ENCODE data around the gene PRPF6. TPM values are rescaled to one million over a fixed set of nuclear protein-coding genes. Genes with fewer than 3 reads are reported as not detected.

The PRPF6 gene
- total RNA-seq, 1 donor = 36.6 TPM

DNA sequence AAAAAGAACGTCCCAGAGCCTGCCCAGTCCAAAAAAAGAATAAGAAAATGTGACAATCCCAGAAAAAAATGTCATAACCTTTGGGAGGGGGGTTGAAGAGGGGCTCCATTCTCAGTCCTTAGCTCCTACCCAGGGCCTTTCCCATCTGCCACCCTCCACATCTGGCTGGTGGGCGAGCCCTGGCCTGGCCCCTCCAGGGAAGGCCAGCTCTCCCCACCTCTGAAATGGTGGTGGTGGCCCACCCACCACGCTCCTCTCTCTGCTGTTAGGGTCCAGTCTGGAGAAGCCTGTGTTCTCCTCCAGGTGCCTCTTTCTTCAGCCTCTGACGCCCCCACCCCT, 98.0 kb downstream of the PRPF6 start:
- H3K9me3 ChIP-seq (ENCODE audit: low read depth, low read length) = no peaks in the 10 kb centered on the region
- peaks cover 63% of the 10 kb centered on the region for H3K4me1 ChIP-seq (ENCODE audit: insufficient read depth, low read length)
- H3K27me3 ChIP-seq (ENCODE audit: insufficient read depth, low read length) = no peaks in the 10 kb centered on the region
- peak overlapping the region; percentile 95 for H3K4me3 ChIP-seq (ENCODE audit: low read length)

DNA sequence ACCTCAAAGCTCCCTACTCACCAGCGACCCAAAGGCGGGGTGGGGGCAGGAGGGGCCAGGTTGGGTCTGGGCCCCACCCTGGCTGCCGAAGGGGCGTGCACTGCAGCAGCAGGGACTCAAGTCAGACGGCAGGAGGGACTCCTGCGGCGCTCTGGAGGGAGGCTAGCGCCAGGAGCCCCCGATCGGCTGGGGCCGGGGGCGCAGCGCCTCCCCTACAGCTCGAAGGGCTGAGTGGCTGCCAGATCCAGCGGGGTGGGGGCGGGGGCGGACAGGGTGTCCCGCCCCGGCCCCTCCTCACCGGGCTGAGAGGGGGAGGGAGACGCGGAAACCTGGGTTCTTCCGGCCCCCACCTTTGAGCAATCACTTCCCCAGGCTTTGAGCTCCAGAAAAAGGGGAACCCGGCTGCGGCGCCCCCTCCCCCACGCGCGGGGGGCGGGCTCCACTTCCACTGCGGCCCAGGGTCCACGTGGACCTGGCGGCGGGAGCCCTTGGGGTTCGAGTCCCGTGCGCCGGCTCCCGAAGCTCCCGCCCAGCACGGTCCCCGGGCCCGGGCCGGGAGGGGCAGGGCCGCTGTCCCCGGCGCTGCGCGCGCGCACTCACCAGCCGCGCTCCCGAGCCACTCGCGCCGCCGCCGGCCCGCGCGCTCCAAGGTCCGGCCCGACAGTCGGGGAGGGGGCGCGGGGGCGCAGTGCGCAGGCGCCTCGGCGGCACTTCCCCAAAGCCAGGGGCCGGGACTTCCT, 98.5 kb downstream of the PRPF6 start, which contains the start of gene RGS19:
RGS19 (minus strand) TSS at position 246 of the 740 bp plus-strand sequence. CDS start 2,632 bp downstream, outside the sequence.
- Histone ChIP-seq H3K9me3 (ENCODE audit: low read depth, low read length) (no peaks in the 10 kb centered on the region), H3K4me1 (ENCODE audit: insufficient read depth, low read length) (peaks cover 68% of the 10 kb centered on the region), H3K27me3 (ENCODE audit: insufficient read depth, low read length) (peaks cover 4% of the 10 kb centered on the region), H3K4me3 (ENCODE audit: low read length) (peak within 1 kb of the TSS; percentile 95)

GRCh38 chr20:64080013-64080812, 99.3 kb downstream of the PRPF6 start, which contains the start of gene OPRL1:
Gene OPRL1 (plus strand): TSS chr20:64080082. CDS start chr20:64092721, 12,639 bp downstream.
- Histone ChIP-seq H3K4me3 (ENCODE audit: low read length) (peak within 1 kb of the TSS; percentile 95), H3K27me3 (ENCODE audit: insufficient read depth, low read length) (peaks cover 11% of the 10 kb centered on the region), H3K4me1 (ENCODE audit: insufficient read depth, low read length) (peaks cover 68% of the 10 kb centered on the region), H3K9me3 (ENCODE audit: low read depth, low read length) (no peaks in the 10 kb centered on the region)

- H3K4me3 ChIP-seq (ENCODE audit: low read length) = peak overlapping the region; percentile 67
- H3K9me3 ChIP-seq (ENCODE audit: low read depth, low read length) = no peaks in the 10 kb centered on the region
- peaks cover 18% of the 10 kb centered on the region for H3K27me3 ChIP-seq (ENCODE audit: insufficient read depth, low read length)
- H3K4me1 ChIP-seq (ENCODE audit: insufficient read depth, low read length) = peaks cover 60% of the 10 kb centered on the region
Observed at GRCh38 chr20:64080813-64081623, 100.1 kb downstream of the PRPF6 start.

- Histone ChIP-seq H3K4me1 (ENCODE audit: insufficient read depth, low read length) (peaks cover 54% of the 10 kb centered on the region), H3K4me3 (ENCODE audit: low read length) (no peak overlapping the region), H3K27me3 (ENCODE audit: insufficient read depth, low read length) (peaks cover 18% of the 10 kb centered on the region), H3K9me3 (ENCODE audit: low read depth, low read length) (no peaks in the 10 kb centered on the region)
Observed at GRCh38 chr20:64081624-64081964, 100.7 kb downstream of the PRPF6 start.

DNA sequence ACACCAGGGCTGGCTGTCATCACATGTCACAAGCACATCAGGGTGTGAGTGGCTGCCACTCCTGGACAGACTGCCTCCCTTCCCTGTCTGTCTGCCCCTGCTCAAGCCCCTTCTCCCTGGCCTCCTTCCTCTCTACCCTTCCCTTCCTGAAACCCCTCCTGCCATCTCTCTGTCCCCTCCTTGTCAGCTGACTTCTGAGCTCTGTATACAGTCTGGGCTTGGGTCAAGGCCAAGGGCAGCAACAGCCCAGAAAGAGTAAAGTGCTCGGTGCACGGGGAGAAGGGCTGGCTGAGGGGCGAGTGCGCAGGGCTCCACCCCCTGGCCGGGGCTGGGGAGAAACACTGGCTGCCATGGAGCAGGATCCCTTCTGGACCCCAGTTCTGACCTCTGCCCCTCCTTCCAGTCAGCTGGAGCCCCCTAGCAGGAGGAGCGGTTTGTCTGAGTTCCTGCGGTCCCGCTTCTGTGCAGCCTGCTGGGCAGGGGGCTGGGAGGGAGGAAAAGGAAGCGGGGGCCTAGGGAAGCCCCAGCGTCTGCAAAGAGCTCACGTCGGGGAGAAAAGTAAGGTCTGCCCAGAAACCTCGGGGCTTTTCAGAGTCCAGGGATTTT, 101.3 kb downstream of the PRPF6 start:
- H3K4me1 ChIP-seq (ENCODE audit: insufficient read depth, low read length) = peaks cover 48% of the 10 kb centered on the region
- H3K9me3 ChIP-seq (ENCODE audit: low read depth, low read length) = no peaks in the 10 kb centered on the region
- H3K4me3 ChIP-seq (ENCODE audit: low read length) = no peak overlapping the region
- H3K27me3 ChIP-seq (ENCODE audit: insufficient read depth, low read length) = peaks cover 18% of the 10 kb centered on the region

Other genes with a start within 250 kb of the PRPF6 start
- gene LIME1, start 244.5 kb upstream of the PRPF6 start, total RNA-seq = 117 TPM
- 17.1 TPM for gene SLC2A4RG, start 241.4 kb upstream of the PRPF6 start, total RNA-seq
- gene ZBTB46, start 149.9 kb upstream of the PRPF6 start, total RNA-seq = 2.1 TPM
- not detected for gene ABHD16B, start 119.6 kb upstream of the PRPF6 start, total RNA-seq
- 54.8 TPM for gene TPD52L2, start 115.9 kb upstream of the PRPF6 start, total RNA-seq
- 26.0 TPM for gene DNAJC5, start 86.0 kb upstream of the PRPF6 start, total RNA-seq
- 16.9 TPM for gene UCKL1, start 24.7 kb upstream of the PRPF6 start, total RNA-seq
- gene ZNF512B, start 11.2 kb upstream of the PRPF6 start, total RNA-seq = 5.5 TPM
- gene SAMD10, start 1.5 kb upstream of the PRPF6 start, total RNA-seq = 2.3 TPM
- 2.9 TPM for gene C20orf204, start 55.0 kb downstream of the PRPF6 start, total RNA-seq
- not detected for gene SOX18, start 68.5 kb downstream of the PRPF6 start, total RNA-seq
- gene TCEA2, start 82.1 kb downstream of the PRPF6 start, total RNA-seq = 6.0 TPM
- 33.6 TPM for gene RGS19, start 98.4 kb downstream of the PRPF6 start, total RNA-seq
- 1.3 TPM for gene OPRL1, start 99.0 kb downstream of the PRPF6 start, total RNA-seq
- 0.42 TPM for gene LKAAEAR1, start 103.3 kb downstream of the PRPF6 start, total RNA-seq
- not detected for gene NPBWR2, start 126.4 kb downstream of the PRPF6 start, total RNA-seq
- gene MYT1, start 183.3 kb downstream of the PRPF6 start, total RNA-seq = not detected

Data from mononuclear cell (primary cell).